ENCODE measurements around the gene CROCC2.

Gene CROCC2

GRCh38 chr2:241003369-241003768, 97.2 kb downstream of the CROCC2 start:
- DNase-seq = no peak

- no peak for DNase-seq
Observed at GRCh38 chr2:241003830-241004564, 97.9 kb downstream of the CROCC2 start.

- no peak for DNase-seq
Observed at GRCh38 chr2:241005569-241005968, 99.4 kb downstream of the CROCC2 start.

GRCh38 chr2:241006412-241006811, 100.3 kb downstream of the CROCC2 start:
- no peak for DNase-seq

- DNase-seq = no peak
Observed at GRCh38 chr2:241007111-241007510, 101.0 kb downstream of the CROCC2 start.

- DNase-seq = no peak
Observed at GRCh38 chr2:241007880-241008710, 102.0 kb downstream of the CROCC2 start.

GRCh38 chr2:241008711-241009121, 102.6 kb downstream of the CROCC2 start:
- DNase-seq = no peak

- DNase-seq = no peak
Observed at GRCh38 chr2:241009191-241009590, 103.1 kb downstream of the CROCC2 start.

- DNase-seq = no peak
Observed at GRCh38 chr2:241009601-241010530, 103.7 kb downstream of the CROCC2 start.

GRCh38 chr2:241010531-241011295, 104.6 kb downstream of the CROCC2 start:
- DNase-seq = no peak

GRCh38 chr2:241011296-241011600, 105.1 kb downstream of the CROCC2 start:
- no peak for DNase-seq

- no peak for DNase-seq
Observed at GRCh38 chr2:241011751-241012510, 105.8 kb downstream of the CROCC2 start.

GRCh38 chr2:241014224-241014623, 108.1 kb downstream of the CROCC2 start:
- no peak for DNase-seq

GRCh38 chr2:241014764-241015163, 108.6 kb downstream of the CROCC2 start:
- DNase-seq = no peak

- DNase-seq = no peak
Observed at GRCh38 chr2:241015439-241015838, 109.3 kb downstream of the CROCC2 start.

GRCh38 chr2:241017228-241017940, 111.2 kb downstream of the CROCC2 start:
- DNase-seq = no peak

GRCh38 chr2:241018051-241018891, 112.1 kb downstream of the CROCC2 start:
- DNase-seq = no peak

GRCh38 chr2:241019441-241020139, 113.5 kb downstream of the CROCC2 start:
- no peak for DNase-seq

GRCh38 chr2:241020201-241020600, 114.1 kb downstream of the CROCC2 start:
- DNase-seq = no peak

Measured in NCI-H526 (cell line).